ENCODE measurements around the gene GNG7.

GNG7 gene

DNA sequence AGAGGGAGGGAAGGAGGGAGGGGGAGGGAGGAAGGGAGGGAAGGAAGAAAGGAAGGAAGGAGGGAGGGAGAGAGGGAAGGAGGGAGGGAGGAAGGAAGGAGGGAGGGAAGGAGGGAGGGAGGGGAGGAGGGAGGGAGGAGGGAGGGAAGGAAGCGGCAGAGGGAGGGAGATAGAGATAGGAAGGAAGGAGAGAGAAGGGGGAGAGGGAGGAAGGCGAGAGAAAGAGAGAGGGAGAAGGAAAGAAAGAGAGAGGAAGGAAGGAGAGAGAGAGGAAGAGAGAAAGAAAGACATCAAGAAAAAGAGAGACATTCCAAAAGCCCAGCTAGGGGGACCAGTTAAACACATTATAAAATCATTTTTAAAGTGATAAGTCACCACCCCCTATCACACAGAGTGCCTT is 62.5 kb downstream of the GNG7 start:
- DNase-seq = no peak

DNA sequence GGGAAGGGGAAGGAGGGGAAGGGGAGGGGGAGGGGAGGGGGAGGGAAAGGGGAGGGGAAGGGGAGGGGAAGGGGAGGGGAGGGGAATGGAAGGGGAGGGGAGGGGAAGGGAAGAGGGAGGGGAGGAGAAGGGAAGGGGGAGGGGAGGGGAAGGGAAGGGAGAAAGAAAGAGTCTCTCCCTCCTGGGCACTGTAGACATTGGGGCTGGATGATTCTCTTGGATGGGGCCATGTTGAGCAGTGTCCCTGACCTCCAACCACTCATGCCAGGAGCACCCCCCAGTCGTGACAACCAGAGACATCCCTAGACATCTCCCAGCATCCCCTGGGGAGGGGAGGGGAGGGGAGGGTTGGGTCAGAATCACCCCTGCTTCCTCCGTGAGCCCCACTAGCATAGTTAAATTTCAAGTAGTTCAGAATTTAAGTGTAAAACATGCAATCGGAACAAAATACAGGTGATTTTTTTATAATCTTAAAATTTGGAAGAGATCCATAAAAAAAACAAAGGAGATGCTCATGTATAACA is 64.0 kb downstream of the GNG7 start:
- DNase-seq = no peak

DNA sequence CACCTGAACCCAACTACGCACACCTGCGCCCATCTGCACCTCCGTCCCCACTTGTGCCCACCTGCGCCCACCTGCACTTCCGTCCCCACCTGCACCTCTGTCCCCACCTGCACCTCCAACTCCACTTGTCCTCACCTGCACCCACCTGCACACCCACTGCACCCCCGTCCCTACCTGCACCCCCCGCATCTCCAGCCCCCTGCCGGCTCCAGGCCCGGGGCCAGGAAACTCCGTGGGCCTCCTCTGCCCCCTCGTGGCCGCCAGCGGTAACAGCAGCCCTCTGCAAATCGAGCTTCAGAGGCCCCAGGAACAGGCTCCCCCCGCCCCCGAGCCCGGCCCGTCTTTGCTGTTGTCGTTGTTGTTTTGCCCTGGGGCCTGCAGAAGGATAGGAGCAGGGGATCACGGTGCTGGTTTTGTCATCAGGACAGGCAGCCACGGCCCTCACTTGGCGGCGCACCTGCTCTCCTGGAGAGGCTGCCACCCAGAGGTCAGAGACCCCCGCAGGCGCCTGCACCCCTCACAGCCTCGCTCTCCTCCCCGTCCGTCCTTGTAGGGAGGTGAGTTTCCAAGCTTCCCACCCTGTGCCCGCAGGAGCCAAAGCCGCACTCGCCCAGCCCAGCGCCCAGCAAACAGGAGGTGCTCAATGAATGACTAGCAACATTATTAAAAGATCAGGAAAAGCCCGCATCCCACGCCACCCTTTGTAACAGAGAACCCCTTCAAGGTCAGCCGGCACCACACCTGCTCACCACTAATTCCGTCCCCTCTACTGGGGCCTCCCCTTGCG is 65.4 kb downstream of the GNG7 start:
- DNase-seq = peak; percentile 75

DNA sequence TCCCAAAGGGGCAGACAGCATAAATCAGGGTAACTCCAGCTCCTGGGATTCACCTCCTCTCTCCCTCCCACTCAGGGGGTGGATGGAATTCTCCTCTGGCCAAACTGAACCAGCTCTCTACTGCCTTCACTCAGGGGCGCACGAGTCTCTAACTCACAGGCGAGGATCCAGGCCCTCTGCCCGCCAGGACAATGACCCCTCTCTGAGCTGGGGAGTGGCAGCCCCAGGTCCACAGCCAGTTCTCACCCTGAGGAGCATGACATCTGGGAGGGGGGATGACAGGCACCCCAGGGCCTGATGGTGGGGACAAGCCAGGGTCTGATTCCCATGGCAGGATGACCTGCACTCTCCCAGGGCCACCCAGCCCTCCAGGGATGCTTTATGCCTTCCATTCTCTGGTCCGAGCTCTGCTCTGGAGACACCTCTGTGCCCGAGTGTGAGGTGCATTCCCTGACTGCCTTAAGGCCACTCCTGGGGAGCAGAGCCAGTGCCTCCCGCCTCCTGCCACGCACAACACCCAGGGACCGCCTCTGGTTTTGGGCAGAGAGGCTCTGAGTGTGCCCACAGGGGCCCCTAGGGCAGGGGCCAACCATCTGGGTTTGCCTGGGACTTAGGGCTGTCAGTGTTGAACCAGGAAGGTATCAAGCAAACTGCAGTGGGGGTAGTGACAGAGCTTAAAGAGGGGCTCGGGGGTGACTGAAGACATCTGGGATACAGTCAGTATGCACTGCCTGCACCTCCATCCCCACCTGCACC is 66.2 kb downstream of the GNG7 start:
- DNase-seq = no peak

DNA sequence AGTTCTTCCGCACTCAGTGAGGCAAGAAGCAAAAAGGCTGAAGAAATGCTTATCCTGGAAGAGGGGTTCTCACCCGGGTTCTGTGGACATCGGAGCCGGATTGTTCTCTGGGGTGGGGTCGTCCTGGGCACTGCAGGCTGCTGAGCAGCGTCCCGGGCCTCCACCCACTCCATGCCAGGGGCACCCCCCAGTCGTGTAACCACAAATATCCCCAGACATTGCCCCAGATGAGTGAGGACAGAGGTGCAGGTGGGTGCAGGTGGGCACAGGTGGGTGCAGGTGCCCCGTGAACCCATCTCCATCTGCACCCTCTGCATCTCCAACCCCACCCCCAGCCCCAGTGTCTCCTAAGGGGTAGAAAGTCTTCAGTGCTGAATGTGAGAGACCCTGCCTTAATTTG is 67.5 kb downstream of the GNG7 start:
- no peak for DNase-seq

DNA sequence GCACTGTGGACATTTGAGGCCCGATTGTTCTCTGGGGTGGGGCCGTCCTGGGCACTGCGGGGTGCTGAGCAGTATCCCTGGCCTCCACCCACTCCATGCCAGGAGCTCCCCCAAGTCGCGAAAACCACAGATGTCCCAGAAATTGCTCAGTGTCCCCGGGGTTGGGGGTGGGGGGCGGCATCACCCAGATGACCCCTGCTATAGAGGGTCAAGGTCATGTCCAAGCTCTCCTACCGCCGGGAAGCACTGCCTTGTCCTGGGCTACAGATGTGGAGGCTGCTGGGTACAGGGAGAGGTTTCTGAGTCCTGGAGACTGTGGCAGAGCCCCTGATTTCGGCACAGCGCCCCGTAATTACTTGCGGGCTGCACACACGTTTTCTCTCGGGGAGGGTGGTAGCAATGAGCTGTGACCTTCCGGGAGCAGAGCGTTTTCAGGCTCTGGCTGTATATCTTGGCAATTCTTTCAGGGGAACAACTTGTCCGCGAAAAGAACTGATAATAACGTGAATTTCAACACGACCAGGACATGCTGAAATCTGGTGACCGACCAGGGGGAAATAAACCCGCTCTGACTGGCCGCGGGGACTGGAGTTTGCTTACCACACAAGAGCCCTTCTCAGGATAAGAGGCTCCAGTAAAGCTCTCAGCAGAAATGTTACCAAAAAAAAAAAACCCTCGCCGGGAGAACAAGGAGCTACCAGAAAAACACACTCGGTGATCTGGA is 68.1 kb downstream of the GNG7 start:
- DNase-seq = no peak

DNA sequence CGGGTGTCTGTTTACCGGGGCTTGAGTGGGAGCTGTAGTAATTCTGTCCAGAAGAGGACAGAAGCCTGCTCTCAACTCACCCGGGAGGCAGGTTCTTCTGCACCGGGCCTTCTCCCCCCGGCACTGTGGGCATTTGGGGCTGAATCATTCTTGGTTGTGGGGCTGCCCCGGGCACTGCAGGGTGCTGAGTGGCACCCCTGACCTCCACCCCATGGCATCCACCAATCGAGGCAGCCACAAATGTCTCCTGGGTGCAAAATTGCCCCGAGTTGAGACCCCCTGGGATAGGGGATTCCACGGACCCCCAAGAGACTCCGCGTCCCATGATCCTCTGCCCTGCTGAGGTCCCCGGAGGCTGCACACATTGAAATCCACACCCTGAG is 68.8 kb downstream of the GNG7 start:
- no peak for DNase-seq

DNA sequence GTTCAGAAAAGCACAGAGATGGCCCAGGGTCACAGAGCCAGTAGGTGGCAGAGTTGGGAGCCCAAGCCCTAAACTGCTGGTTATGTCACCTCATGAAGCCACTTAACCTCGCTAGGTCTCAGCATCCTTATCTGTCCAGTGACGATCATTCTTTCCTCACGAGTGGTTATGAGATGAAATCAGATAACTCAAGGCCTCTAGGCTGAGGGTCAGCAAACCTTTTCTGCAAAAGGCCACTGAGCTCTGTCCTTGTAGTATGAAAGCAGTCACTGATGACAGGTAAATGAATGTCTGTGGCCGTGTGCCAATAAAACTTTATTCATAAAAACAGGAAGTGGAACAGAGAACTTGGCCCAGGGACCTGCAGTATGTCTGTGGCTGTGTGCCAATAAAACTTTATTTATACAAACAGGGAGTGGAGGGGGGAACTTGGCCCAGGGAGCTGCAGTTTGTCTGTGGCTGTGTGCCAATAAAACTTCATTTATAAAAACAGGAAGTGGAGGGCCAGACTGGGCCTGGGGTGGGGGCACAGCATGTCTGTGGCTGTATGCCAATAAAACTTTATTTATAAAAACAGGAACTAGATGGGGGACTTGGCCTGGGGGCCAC is 71.2 kb downstream of the GNG7 start:
- no peak for DNase-seq

DNA sequence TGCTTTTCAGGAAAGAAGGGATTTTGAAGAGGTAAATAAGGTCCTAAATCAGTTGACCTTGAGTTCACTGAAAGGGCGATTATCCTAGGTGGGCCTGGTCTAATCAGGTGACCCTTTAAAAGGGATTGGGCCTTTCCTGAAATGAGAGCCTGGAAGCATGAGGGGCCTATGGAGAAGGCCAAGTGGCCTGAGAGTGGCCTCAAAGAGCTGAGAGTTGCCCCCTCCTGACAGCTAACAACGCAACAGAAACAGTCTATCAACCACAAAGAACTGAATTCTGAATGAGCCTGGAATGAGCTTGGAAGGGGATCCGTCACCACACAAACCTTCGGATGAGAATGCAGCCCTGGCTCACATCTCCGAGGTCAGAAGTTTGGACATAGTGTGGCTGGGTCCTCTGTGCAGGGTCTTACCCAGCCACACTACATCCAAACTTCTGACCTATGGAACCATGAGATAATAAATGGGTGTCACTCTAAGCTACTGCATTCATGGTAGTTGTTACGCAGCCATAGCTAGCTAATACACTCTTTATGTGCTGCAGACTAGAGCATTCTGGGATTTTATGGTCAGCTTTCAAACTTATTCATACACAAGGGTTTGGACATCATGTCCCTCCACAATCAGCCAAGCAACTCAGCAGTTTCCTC is 72.0 kb downstream of the GNG7 start:
- DNase-seq = no peak

DNA sequence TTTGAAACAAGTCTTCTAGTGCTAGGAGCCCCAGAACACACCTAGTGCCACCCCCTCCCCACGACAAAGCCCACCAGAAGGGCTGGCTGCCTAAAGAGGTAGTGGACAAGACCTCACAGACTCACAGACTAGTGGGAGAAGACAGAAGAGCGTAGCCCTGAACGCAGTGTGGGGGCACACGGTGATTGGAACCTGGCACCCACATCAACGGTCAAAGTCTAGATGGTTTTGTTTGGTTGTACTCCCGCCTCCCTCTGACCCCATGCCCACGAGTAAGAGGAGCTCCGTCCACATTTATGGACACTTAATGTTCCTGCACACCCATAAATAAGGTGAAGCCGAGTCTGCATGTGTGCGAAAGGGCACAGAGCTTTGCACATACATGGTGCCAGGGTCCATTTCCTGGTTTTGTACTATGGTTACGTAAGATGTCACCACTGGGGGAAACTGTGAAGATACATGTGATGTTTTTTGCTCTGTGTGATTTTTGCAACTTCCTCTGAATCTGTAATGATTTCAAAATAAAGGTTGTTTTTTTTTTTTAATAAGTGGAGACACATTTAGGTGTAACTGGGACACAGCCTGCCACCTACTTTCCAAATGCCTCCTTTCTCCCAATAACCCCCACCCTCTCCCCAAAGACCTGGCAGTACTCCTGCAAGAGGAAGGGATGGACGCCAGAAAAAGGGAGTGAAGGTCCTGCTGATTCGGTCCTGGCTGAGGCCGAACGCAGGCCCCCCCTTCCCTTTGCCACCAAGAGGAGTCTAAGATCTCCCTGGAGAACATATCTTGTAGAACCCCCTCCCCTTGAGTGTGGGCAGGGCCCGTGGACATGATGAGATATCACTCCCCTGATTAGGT is 72.8 kb downstream of the GNG7 start:
- DNase-seq = no peak

DNA sequence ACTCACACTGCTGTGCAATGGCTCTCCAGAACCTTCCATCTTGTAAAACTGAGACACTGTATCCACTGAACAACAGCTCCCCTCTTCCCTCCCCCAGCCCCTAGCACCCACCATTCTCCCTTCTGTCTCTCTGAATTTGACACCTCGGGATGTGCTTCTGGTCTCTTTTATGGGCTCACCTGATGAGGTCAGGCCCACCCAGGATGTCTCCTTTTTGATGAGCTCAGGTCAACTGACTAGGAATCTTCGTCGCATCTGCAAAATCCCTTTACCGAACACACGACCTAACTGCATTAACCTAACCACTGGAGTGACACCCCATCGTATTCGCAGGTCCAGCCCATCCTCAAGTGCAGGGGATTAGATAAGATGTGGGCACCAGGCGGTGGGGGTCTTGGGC is 73.9 kb downstream of the GNG7 start:
- DNase-seq = no peak

DNA sequence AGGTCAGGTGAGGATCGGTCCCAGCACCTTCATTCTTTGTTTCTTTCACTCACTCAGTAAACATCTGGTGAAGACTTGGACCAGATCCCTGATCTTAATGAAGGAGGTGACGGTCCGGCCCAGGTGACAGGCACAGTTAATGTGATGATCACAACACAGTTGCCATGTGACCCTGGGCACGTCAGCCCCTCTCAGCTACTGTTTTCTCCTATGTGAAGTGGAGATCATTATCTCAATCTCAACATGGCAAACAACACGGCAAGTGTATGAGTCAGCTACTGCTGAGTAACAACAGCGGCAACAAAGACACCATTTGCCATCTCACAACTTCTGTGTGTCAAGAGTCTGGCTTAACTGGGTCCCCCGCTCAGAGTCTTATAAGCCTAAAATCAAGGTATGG is 74.6 kb downstream of the GNG7 start:
- no peak for DNase-seq

DNA sequence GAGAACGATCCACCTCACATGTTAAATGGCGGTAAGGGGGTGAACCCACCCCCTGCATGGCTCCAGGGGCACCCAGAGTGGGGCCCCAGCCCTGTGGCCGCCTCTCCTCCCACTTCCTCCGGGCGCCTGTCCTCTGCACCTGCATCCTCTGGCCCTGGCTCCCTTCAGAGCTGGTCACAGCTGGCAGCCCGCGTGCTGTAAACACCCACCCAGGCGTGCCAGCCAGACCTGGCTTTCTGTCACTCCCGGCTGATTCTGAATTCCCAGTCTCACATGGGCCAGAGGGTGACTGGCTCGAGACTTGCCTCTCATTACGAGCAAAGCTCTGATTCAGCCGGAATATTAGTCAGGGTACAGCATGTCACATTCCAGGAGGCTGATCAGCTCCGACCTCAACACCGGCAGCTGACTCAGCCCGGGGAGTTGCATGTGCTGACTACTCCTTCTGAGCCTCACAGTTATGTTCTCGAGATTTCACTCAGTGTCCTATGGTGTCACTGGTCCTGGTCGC is 75.1 kb downstream of the GNG7 start:
- peak; percentile 62 for DNase-seq

DNA sequence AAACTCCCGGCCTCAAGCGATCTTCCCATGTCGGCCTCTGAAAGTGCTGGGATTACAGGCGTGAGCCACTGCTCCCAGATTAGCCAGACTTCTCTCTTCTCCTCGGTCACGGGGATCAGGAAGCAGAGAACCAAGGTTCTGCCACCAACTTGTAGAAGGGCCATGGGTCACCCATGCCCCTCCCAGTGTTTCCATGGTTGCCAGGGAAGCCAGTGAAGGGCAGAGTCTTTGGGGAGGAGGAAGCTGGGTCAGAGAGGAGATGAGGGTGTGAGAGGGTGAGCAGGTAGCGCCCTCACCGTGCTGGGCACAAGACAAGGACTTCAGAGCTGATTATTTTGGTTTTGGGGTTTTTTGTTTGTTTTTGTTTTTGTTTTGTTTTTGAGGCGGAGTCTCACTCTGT is 77.1 kb downstream of the GNG7 start:
- no peak for DNase-seq

DNA sequence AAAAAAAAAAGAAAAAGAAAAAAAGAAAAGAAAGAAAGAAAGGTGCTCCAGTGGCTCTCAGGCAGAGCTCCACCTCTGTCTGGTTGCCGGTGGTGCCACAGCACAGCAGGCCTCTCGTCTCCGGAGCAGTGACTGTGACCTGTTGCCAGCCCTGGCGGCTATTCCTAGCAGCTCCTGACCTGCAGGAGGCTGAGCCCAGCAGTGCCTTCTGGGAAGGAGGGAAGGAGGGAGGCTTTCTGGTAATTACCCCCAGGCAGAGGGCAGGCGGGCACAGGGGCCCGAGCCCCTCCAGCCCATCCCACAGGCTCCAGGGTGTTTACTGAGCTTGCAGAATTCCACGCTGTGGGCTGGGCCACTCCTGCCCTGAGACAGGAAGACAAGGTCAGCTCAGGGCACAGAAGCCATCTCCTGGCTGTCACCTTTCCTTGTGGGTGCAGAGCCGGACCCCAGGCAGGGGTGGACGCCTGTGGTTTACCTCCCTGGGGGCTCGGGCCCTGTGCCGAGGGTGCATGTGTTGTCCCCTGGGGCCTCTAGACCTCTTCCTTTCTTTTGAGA is 77.9 kb downstream of the GNG7 start:
- no peak for DNase-seq

DNA sequence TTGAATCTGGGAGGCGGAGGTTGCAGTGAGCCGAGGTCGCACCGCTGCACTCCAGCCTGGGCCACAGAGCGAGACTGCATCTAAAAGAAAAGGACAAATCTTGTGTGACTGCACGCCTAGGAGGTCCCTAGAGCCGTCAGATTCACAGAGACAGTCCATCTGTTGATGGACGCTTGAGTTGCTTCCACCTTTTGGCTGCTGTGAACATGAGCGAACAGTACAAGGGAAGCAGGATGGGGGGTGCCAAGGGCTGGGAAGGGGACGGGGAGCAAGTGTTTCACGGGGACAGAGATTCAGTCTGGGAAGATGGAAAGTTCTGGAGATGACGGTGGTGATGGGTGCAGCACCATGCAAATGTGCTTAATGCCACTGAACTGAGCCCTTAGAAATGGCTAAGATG is 78.7 kb downstream of the GNG7 start:
- DNase-seq = no peak

DNA sequence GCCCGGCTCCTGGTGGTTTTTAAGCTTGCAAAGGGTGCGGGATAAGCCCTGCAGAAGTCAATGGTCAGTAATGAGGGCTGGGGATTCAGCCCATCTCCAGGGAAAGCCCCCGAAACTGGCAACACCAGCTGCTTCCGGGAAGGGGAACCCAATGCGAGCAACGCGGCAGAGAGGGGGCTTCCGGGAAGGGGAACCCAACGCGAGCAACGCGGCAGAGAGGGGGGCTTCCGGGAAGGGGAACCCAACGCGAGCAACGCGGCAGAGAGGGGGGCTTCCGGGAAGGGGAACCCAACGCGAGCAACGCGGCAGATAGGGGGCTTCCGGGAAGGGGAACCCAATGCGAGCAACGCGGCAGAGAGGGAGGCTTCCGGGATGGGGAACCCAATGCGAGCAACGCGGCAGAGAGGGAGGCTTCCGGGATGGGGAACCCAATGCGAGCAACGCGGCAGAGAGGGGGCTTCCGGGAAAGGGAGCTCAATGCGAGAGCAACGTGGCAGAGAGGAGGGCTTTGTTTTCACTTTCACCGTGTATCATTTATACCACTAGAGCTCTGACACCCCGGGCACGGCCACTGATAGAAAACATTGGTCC is 80.0 kb downstream of the GNG7 start:
- DNase-seq = peak; percentile 25

DNA sequence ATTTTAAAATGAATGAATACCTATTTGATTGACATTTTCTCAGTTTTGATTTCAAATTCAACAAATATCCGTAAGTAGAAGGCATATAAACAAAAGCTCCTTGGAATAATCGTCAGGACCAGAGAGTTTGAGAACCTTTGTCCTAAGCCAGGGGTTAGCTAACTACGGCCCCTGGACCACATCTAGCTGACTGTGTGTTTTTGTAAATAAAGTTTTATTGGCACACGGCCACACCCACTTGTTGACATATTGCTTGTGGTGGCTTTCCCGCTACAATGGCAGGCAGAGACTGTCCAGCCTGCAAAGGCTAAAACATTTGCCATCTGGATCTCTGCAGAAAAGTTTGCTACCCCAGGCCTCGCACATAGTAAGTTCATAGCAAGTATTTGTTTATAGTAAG is 83.4 kb downstream of the GNG7 start:
- DNase-seq = peak; percentile 31

DNA sequence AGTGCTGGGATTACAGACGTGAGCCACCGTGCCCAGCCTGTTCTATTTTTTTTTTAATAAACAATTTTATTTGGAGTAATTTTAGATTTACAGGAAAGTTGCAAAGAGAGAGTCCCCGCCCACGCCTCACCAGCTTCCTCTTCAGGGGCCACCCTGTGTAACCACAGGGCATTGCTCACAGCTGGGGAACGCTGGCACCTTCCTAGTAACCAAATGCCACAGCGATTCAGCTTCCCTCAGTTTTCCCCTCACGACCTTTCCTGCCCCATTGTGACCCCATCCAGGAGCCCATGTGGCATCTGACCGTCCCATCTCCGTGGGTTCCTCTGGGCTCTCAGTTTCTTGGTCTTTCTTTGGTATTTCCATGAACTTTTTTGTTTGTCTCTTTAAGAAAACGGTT is 83.9 kb downstream of the GNG7 start:
- peak; percentile 78 for DNase-seq

DNA sequence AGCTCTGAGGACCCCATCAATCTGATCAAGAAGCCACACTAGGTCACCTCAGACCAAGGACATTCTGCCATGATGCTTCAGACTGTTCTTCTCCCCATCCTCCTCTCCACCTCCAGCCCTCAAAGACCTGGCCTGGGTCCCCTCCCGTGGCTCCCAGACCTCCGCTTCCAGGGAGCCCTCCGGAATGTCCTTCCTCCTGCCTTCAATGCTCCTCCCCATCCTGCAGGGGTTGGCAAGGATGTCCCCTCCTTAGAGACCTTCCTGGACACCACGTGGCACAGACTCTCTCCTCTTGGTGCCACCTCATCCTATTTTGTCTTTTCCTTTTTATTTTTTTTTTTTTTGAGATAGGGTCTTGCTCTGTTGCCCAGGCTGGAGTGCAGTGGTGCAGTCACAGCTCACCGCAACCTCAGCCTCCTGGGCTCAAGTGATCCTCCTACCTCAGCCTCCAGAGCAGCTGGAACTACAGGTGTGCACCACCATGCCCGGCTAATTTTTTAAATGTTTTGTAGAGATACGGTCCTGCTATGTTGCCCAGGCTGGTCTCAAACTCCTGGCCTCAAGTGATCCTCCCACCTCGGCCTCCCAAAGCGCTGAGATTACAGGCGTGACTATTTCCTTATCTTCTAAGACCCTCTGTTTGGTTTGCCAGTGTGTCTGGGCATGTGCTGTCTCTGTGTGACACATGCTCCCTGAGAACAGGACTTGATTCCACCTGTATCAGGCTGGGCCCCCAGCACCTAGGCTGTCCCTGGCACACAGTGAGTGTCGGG is 84.9 kb downstream of the GNG7 start:
- no peak for DNase-seq

Data from activated CD4-positive, alpha-beta T cell treated with anti-CD3 and anti-CD28 coated beads, Interleukin-2, Interleukin-6, amounts not matched to agents 100 ng/mL and 50 ng/mL, durations not matched to agents 16 hours and 8 hours (primary cell).